Neuronal stem cell (in vitro differentiated cells): Measurements from ENCODE around the gene TAOK3.
"Not testable (repeated sequence)": the region's sequence is repeated elsewhere in the genome, so short reads cannot be mapped to it uniquely, and the experiment has no call there.

Experiments
- DNase-seq: peaks from one replicate; pipeline ENCODE4 v3.0.0-alpha.2; 2013; ENCODE audit warnings: low spot score
- H2AFZ ChIP-seq: one replicate; pipeline ENCODE4 v1.6.1; 2013; ENCODE audit warnings: mild to moderate bottlenecking, low read length, inconsistent platforms
- H2AK5ac ChIP-seq: 2 replicates; pipeline ENCODE4 v1.6.1; 2013; ENCODE audit warnings: low read depth, mild to moderate bottlenecking, inconsistent platforms, low read length, moderate library complexity, mixed read lengths
- H2BK120ac ChIP-seq: 2 replicates; pipeline ENCODE4 v1.6.1; 2013; ENCODE audit warnings: low read depth, mild to moderate bottlenecking, inconsistent platforms, low read length, moderate library complexity, mixed read lengths
- H2BK12ac ChIP-seq: one replicate; pipeline ENCODE4 v1.6.1; 2013; ENCODE audit warnings: low read length, inconsistent platforms
- H2BK15ac ChIP-seq: 2 replicates; pipeline ENCODE4 v1.6.1; 2013; ENCODE audit warnings: mild to moderate bottlenecking, low read length, inconsistent platforms, mixed read lengths
- H2BK5ac ChIP-seq: one replicate; pipeline ENCODE4 v1.6.1; 2013; ENCODE audit warnings: inconsistent platforms, mild to moderate bottlenecking, low read length, moderate library complexity
- H3K14ac ChIP-seq: one replicate; pipeline ENCODE4 v1.6.1; 2013; ENCODE audit warnings: low read length, inconsistent platforms
- H3K18ac ChIP-seq: 2 replicates; pipeline ENCODE4 v1.6.1; 2013; ENCODE audit warnings: low read length, inconsistent platforms
- H3K23ac ChIP-seq: 2 replicates; pipeline ENCODE4 v1.6.1; 2013; ENCODE audit warnings: low read depth, mild to moderate bottlenecking, mixed read lengths, low read length, inconsistent platforms; ENCODE audit not compliant: poor library complexity
- H3K27ac ChIP-seq: replicated peaks from 3 replicates; pipeline ENCODE4 v1.5.1; 2013; ENCODE audit warnings: low read length, inconsistent platforms
- H3K27me3 ChIP-seq, 3 experiments: 2 replicates each; pipeline ENCODE4 v1.6.1; 2013; ENCODE audit warnings: low read length in 3 of 3, mild to moderate bottlenecking in 2 of 3, inconsistent platforms in 1 of 3, low read depth in 1 of 3, mixed read lengths in 1 of 3, moderate library complexity in 1 of 3; ENCODE audit not compliant: control insufficient read depth in 3 of 3, insufficient read depth in 3 of 3
- H3K36me3 ChIP-seq, 2 donors: replicated peaks in 1 of 2; 2 replicates each; pipeline ENCODE4 v1.6.1; 2013; ENCODE audit warnings: low read length in 2 of 2; ENCODE audit not compliant: control insufficient read depth in 2 of 2, insufficient read depth in 2 of 2
- H3K4ac ChIP-seq: 2 replicates; pipeline ENCODE4 v1.6.1; 2013; ENCODE audit warnings: inconsistent platforms, mild to moderate bottlenecking, low read length, moderate library complexity
- H3K4me1 ChIP-seq, 2 donors: 1 replicate in 1 of 2; 2 replicates in 1 of 2; pipeline ENCODE4 v1.6.1; 2013; ENCODE audit warnings: low read length in 2 of 2, low read depth in 1 of 2; ENCODE audit not compliant: control insufficient read depth in 2 of 2, insufficient read depth in 1 of 2
- H3K4me2 ChIP-seq: one replicate; pipeline ENCODE4 v1.6.1; 2013; ENCODE audit warnings: mild to moderate bottlenecking, low read length, inconsistent platforms; ENCODE audit not compliant: insufficient read depth, poor library complexity, severe bottlenecking
- H3K4me3 ChIP-seq, 2 donors: 2 replicates each; pipeline ENCODE4 v1.5.1; 2013; ENCODE audit warnings: low read length in 2 of 2, mild to moderate bottlenecking in 2 of 2, inconsistent platforms in 1 of 2, moderate library complexity in 1 of 2
- H3K79me1 ChIP-seq: one replicate; pipeline ENCODE4 v1.6.1; 2013; ENCODE audit warnings: low read depth, mild to moderate bottlenecking, inconsistent platforms, low read length, moderate library complexity
- H3K9ac ChIP-seq: one replicate; pipeline ENCODE4 v1.6.1; 2013; ENCODE audit warnings: mild to moderate bottlenecking, low read depth, low read length, inconsistent platforms; ENCODE audit not compliant: poor library complexity
- H3K9me3 ChIP-seq, 2 donors: replicated peaks in 1 of 2; 2 replicates each; pipeline versions ENCODE3 to v1.6.1; 2013; ENCODE audit warnings: low read length in 2 of 2, mild to moderate bottlenecking in 2 of 2, inconsistent platforms in 1 of 2, low read depth in 1 of 2, mixed read lengths in 1 of 2, moderate library complexity in 1 of 2; ENCODE audit not compliant: control insufficient read depth in 2 of 2, insufficient read depth in 1 of 2
- H4K8ac ChIP-seq: one replicate; pipeline ENCODE4 v1.6.1; 2013; ENCODE audit warnings: low read depth, mild to moderate bottlenecking, inconsistent platforms, low read length, moderate library complexity
- H4K91ac ChIP-seq: one replicate; pipeline ENCODE4 v1.6.1; 2013; ENCODE audit warnings: low read length, low read depth, mild to moderate bottlenecking, inconsistent platforms; ENCODE audit not compliant: poor library complexity
- whole genome bisulfite sequencing, 2 donors: extraction: QIAGEN DNeasy Blood & Tissue Kit; methylation state at CpG; one replicate each; pipeline ENCODE4 v1.1.7; 2013; ENCODE audit warnings: missing lambda C conversion rate in 2 of 2, mixed read lengths in 1 of 2; ENCODE audit not compliant: insufficient read length in 2 of 2, insufficient replicate concordance in 1 of 2; ENCODE audit errors: extremely low coverage in 2 of 2; 5-methylcytosine and 5-hydroxymethylcytosine counted together

TAOK3 gene

DNA sequence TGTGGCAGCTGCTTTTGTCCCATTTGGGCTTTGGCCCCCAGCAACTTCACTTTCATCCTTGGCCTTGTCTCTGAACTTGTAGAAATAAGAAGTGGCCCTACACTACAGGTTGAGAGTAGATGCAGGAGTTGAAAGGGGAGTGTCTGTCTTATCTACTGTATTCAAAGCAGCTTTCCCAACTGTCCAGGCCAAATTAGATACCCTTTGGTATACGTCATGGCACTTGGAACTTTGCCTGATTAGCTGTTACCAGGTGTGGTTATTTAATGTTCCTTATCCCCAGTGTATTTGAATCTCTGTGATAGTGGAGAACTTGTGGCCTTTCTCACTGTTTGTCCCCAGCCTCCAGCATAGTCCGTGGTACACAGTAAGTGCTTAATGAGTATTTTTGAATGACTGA is 37.1 kb upstream of the TAOK3 start:
- no peak overlapping the region for H2BK5ac ChIP-seq
- no peak overlapping the region for H4K91ac ChIP-seq
- no peak overlapping the region for H2BK12ac ChIP-seq
- no CpG with 5 or more reads among the region's 2 CpGs for WGBS, 2 donors
- H3K9me3 ChIP-seq = no peaks in the 10 kb centered on the region
- H3K4me1 ChIP-seq = no peaks in the 10 kb centered on the region
- no peak overlapping the region for H3K18ac ChIP-seq
- H3K4me3 ChIP-seq = no peak overlapping the region
- H3K36me3 ChIP-seq = peaks cover 16 to 82% of the 10 kb centered on the region in 2 donors
- no peak for DNase-seq
- H2BK120ac ChIP-seq = no peak overlapping the region
- H3K79me1 ChIP-seq = no peaks in the 10 kb centered on the region
- no peak overlapping the region for H3K4me2 ChIP-seq
- no peak overlapping the region for H3K4ac ChIP-seq
- H2AK5ac ChIP-seq = no peak overlapping the region
- no peak overlapping the region for H2BK15ac ChIP-seq
- no peaks in the 10 kb centered on the region for H3K27me3 ChIP-seq
- no peak overlapping the region for H2AFZ ChIP-seq
- H3K27ac ChIP-seq = no peak overlapping the region
- H3K23ac ChIP-seq = no peak overlapping the region
- no peak overlapping the region for H3K9ac ChIP-seq
- no peak overlapping the region for H3K14ac ChIP-seq
- no peak overlapping the region for H4K8ac ChIP-seq

DNA sequence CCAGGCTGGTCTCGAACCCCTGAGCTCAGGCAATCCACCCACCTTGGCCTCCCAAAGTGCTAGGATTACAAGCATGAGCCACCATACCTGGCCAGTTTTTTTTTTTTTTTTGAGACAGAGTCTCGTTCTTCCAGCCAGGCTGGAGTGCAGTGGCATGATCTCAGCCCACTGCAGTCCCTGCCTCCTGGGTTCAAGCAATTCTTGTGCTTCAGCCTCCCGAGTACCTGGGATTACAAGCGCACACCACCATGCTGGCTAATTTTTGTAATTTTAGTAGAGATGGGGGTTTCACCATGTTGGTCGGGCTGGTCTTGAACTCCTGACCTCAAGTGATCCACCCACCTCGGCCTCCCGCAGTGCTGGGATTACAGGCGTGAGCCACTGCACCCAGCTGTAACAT is 35.5 kb upstream of the TAOK3 start:
- not testable (repeated sequence) for H3K9me3 ChIP-seq, H2BK120ac ChIP-seq, H3K27ac ChIP-seq, H3K18ac ChIP-seq, H2AFZ ChIP-seq, H2AK5ac ChIP-seq, DNase-seq, H4K91ac ChIP-seq, H3K23ac ChIP-seq, H2BK15ac ChIP-seq, H3K4me2 ChIP-seq, H3K79me1 ChIP-seq, H3K4ac ChIP-seq, H3K4me1 ChIP-seq, H4K8ac ChIP-seq, H2BK12ac ChIP-seq, H3K27me3 ChIP-seq, H3K14ac ChIP-seq, H3K9ac ChIP-seq, H2BK5ac ChIP-seq, H3K4me3 ChIP-seq
- peaks cover 17 to 79% of the 10 kb centered on the region in 2 donors for H3K36me3 ChIP-seq
- no CpG with 5 or more reads among the region's 8 CpGs for WGBS, 2 donors

DNA sequence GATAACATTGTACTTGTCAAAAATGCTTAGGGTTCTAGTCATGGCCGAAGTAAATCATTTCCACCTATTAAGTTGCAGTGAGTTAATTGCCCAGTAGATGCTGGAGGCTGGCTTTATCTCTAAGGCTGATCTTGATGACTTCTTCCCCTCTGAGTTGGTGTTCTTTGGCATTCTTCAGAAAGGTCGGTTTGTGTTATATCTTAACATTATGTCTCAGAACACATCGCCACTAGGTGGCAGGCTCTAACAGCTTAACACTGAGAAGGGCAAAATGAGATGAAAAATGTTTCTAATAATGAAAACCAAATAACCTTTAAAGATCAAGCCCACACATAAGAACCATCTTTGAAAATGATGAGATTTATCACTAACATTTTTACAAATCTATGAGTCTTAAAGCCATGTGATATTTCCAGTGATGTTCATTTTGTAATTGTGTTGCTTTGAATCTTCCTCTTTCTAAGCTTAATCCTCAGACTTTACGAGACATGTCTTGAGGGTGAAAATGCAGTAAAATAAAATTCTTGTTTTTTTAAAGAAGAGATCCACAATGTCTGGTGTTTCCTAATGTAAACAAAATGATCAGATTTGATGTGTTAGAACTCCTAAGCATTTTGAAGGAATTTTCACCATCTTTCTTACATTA is 32.3 kb upstream of the TAOK3 start:
- Histone ChIP-seq H2BK5ac (no peak overlapping the region), H3K9me3 (no peaks in the 10 kb centered on the region), H3K4me1 (no peaks in the 10 kb centered on the region), H3K27me3 (no peaks in the 10 kb centered on the region), H4K8ac (no peak overlapping the region), H3K18ac (no peak overlapping the region), H3K4me3 (no peak overlapping the region), H3K9ac (no peak overlapping the region), H4K91ac (no peak overlapping the region), H3K14ac (no peak overlapping the region), H2BK120ac (no peak overlapping the region), H3K23ac (no peak overlapping the region), H3K36me3 (peaks cover 15 to 83% of the 10 kb centered on the region in 2 donors), H2BK15ac (no peak overlapping the region), H3K4ac (no peak overlapping the region), H2AFZ (no peak overlapping the region), H2BK12ac (no peak overlapping the region), H3K4me2 (no peak overlapping the region), H3K79me1 (peaks cover 1% of the 10 kb centered on the region), H3K27ac (no peak overlapping the region), H2AK5ac (no peak overlapping the region)
- WGBS, 2 donors = no CpG with 5 or more reads among the region's 4 CpGs
- peak; percentile 53 for DNase-seq

DNA sequence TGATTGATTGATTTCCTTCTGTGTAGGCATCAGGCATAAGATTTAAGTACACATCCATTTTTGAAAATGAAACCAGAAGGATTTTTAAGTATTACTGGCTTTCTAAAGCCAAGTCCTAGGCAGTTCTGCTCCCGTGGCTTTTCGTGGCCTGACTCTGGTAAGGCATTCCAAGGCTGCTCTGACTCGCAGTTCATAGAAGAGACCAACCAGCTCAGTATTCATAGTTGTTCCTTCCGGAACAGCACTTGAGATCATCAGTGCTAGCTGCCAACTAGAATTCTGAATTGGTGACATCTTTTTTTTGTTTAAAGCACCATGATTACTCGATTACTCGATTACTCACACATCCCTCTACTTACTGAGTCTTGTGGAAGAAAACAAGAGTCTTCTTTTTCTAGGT is 29.5 kb upstream of the TAOK3 start:
- H3K23ac ChIP-seq = no peak overlapping the region
- H2BK15ac ChIP-seq = no peak overlapping the region
- H2AFZ ChIP-seq = no peak overlapping the region
- DNase-seq = no peak
- no peak overlapping the region for H2AK5ac ChIP-seq
- peaks cover 1% of the 10 kb centered on the region for H3K79me1 ChIP-seq
- no peak overlapping the region for H3K14ac ChIP-seq
- H3K27me3 ChIP-seq = no peaks in the 10 kb centered on the region
- H3K18ac ChIP-seq = no peak overlapping the region
- no peak overlapping the region for H3K4ac ChIP-seq
- H3K4me1 ChIP-seq = no peaks in the 10 kb centered on the region
- peaks cover 26 to 94% of the 10 kb centered on the region in 2 donors for H3K36me3 ChIP-seq
- no peak overlapping the region for H2BK12ac ChIP-seq
- no peak overlapping the region for H2BK120ac ChIP-seq
- H3K9ac ChIP-seq = no peak overlapping the region
- no CpG with 5 or more reads among the region's 6 CpGs for WGBS, 2 donors
- H3K4me3 ChIP-seq = no peak overlapping the region
- no peak overlapping the region for H3K4me2 ChIP-seq
- H3K9me3 ChIP-seq = no peaks in the 10 kb centered on the region
- no peak overlapping the region for H3K27ac ChIP-seq
- H4K91ac ChIP-seq = no peak overlapping the region
- H2BK5ac ChIP-seq = no peak overlapping the region
- no peak overlapping the region for H4K8ac ChIP-seq
